K562 (cell line): ENCODE measurements around the gene OLIG3.
A peak's percentile ranks its signal among the peaks of the same experiment; 100 is the strongest.

Source experiments
- ARHGAP35 ChIP-seq: fragments of 450-650 bp; IDR thresholded peaks from 2 replicates; pipeline ENCODE4 v1.6.1; 2018; ENCODE audit not compliant: partially characterized antibody
- EP300 ChIP-seq: IDR thresholded peaks from 2 replicates; pipeline ENCODE4 v1.6.1; 2012; ENCODE audit warnings: low read length, improper control_type of control experiment
- EP400 ChIP-seq: fragments of 450-650 bp; IDR thresholded peaks from 2 replicates; pipeline ENCODE4 v1.6.1; 2017; ENCODE audit warnings: antibody characterized with exemption, mild to moderate bottlenecking, moderate library complexity
- EZH2 ChIP-seq: IDR thresholded peaks from 2 replicates; pipeline ENCODE4 v1.6.1; 2012; ENCODE audit warnings: low read depth, mild to moderate bottlenecking, inconsistent platforms, low read length, borderline replicate concordance
- FIP1L1 ChIP-seq: fragments of 200-400 bp; formaldehyde crosslinking; IDR thresholded peaks from 2 replicates; pipeline ENCODE4 v1.6.1; 2018; ENCODE audit warnings: mild to moderate bottlenecking, low read depth, low read length; ENCODE audit not compliant: poor library complexity, severe bottlenecking
- POLR2A ChIP-seq: fragments of 450-650 bp; conservative IDR thresholded peaks from 2 replicates; pipeline ENCODE4 v1.6.1; 2016
- POLR2AphosphoS5 ChIP-seq: IDR thresholded peaks from 2 replicates; pipeline ENCODE4 v1.6.1; 2011; ENCODE audit warnings: mild to moderate bottlenecking, low read depth, low read length, moderate library complexity; ENCODE audit not compliant: control insufficient read depth, insufficient read depth
- SETDB1 ChIP-seq: IDR thresholded peaks from one replicate; pipeline ENCODE4 v1.6.1; 2012; ENCODE audit warnings: low read length, control low read depth, inconsistent platforms
- SIN3A ChIP-seq, 2 experiments: fragments of 150-350 bp in 1 of 2; IDR thresholded peaks; 2 replicates each; pipeline ENCODE4 v1.6.1; 2011 to 2016; ENCODE audit warnings: borderline replicate concordance in 2 of 2, low read depth in 2 of 2, low read length in 2 of 2, mild to moderate bottlenecking in 2 of 2, moderate library complexity in 2 of 2; ENCODE audit not compliant: control insufficient read depth in 1 of 2
- ZNF124 ChIP-seq: sonication (generic); formaldehyde crosslinking; IDR thresholded peaks from 2 replicates; pipeline ENCODE4 v1.8.1; 2022; ENCODE audit warnings: missing genetic modification reagents
- ZNF589 ChIP-seq: fragments of 200-800 bp; sonication (Bioruptor generic); IDR thresholded peaks from 2 replicates; pipeline ENCODE4 v1.6.1; 2016; ENCODE audit warnings: low read depth, missing genetic modification characterization, missing compliant biosample characterization
- TF ChIP-seq, protein P1 (sequence below), 3 experiments: IDR thresholded peaks in 2 of 3; conservative IDR thresholded peaks in 1 of 3; 2 replicates each; pipeline ENCODE4 v1.5.1; 2011 to 2012; ENCODE audit warnings: low read length in 3 of 3, mild to moderate bottlenecking in 3 of 3, control low read depth in 2 of 3, improper control_type of control experiment in 1 of 3, inconsistent platforms in 1 of 3, low read depth in 1 of 3, mixed read lengths in 1 of 3, moderate library complexity in 1 of 3; ENCODE audit not compliant: insufficient read depth in 2 of 3
- TF ChIP-seq, protein P2 (sequence below): fragments of 250-450 bp; sonication (Bioruptor Pico); IDR thresholded peaks from 2 replicates; pipeline ENCODE4 v1.9.0; 2021; ENCODE audit warnings: mild to moderate bottlenecking, inconsistent platforms

DNA sequence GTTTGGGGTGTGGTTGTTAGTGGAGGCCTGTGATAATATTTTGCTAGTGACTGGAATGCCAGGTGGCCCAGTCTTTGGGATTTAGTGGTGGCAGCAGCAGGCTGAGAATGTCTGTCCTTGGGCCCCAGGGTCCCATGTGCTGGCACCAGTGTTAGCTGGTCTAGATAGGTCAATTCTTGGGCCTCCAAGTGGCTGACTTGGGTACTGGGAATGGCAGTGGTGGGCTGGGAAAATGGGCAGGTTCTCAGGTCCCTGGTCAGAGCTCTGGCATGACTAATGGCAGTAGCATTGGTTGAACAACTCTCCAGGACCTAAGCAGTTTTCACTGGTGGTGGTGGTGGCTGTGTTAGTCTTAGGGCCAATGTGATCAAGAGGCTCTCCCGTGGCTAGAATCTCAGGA is 50.3 kb downstream of the OLIG3 start:
- TF ChIP-seq POLR2A: no peak
- no peak for TF ChIP-seq ZNF124 (CRISPR knock-in tag)
- no peak for TF ChIP-seq ZNF589 (CRISPR knock-in tag)
- TF ChIP-seq POLR2AphosphoS5: no peak
- no peak for TF ChIP-seq SIN3A (IDR thresholded peaks at IDR 0.05; ENCODE audit: borderline replicate concordance in 2 of 2, control insufficient read depth in 1 of 2, low read depth in 2 of 2, low read length in 2 of 2)
- TF ChIP-seq SETDB1: no peak
- TF ChIP-seq EP300: no peak
- no peak for TF ChIP-seq FIP1L1
- no peak for TF ChIP-seq EP400
- TF ChIP-seq EZH2: no peak
- TF ChIP-seq ARHGAP35: no peak
- TF ChIP-seq, protein P1, sequence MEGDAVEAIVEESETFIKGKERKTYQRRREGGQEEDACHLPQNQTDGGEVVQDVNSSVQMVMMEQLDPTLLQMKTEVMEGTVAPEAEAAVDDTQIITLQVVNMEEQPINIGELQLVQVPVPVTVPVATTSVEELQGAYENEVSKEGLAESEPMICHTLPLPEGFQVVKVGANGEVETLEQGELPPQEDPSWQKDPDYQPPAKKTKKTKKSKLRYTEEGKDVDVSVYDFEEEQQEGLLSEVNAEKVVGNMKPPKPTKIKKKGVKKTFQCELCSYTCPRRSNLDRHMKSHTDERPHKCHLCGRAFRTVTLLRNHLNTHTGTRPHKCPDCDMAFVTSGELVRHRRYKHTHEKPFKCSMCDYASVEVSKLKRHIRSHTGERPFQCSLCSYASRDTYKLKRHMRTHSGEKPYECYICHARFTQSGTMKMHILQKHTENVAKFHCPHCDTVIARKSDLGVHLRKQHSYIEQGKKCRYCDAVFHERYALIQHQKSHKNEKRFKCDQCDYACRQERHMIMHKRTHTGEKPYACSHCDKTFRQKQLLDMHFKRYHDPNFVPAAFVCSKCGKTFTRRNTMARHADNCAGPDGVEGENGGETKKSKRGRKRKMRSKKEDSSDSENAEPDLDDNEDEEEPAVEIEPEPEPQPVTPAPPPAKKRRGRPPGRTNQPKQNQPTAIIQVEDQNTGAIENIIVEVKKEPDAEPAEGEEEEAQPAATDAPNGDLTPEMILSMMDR (IDR thresholded peaks at IDR 0.05 in 2 of 3, conservative IDR thresholded peaks at IDR 0.05 in 1 of 3; ENCODE audit: insufficient read depth in 2 of 3, low read depth in 1 of 3, low read length in 3 of 3): peak in 1 of 3 experiments; percentile 11; a peak in 1 of 6 replicates
- TF ChIP-seq, protein P2, sequence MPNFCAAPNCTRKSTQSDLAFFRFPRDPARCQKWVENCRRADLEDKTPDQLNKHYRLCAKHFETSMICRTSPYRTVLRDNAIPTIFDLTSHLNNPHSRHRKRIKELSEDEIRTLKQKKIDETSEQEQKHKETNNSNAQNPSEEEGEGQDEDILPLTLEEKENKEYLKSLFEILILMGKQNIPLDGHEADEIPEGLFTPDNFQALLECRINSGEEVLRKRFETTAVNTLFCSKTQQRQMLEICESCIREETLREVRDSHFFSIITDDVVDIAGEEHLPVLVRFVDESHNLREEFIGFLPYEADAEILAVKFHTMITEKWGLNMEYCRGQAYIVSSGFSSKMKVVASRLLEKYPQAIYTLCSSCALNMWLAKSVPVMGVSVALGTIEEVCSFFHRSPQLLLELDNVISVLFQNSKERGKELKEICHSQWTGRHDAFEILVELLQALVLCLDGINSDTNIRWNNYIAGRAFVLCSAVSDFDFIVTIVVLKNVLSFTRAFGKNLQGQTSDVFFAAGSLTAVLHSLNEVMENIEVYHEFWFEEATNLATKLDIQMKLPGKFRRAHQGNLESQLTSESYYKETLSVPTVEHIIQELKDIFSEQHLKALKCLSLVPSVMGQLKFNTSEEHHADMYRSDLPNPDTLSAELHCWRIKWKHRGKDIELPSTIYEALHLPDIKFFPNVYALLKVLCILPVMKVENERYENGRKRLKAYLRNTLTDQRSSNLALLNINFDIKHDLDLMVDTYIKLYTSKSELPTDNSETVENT (CRISPR knock-in tag): no peak
